Gastroesophageal sphincter (tissue), 3 donors: ENCODE data around the gene BMPR2.

Experiments used
- CTCF ChIP-seq, 4 experiments: fragments of 200-600 bp in 2 of 4; fragments of 450-650 bp in 2 of 4; sonication (generic) in 1 of 4; IDR thresholded peaks; one replicate each; pipeline ENCODE4 v1.5.1; 2017 to 2019; ENCODE audit warnings: antibody characterized with exemption in 4 of 4, mild to moderate bottlenecking in 2 of 4, moderate library complexity in 2 of 4
- POLR2A ChIP-seq, 2 donors: fragments of 450-650 bp; IDR thresholded peaks; one replicate each; pipeline ENCODE4 v1.6.1; 2017; ENCODE audit warnings: antibody characterized with exemption in 2 of 2, mild to moderate bottlenecking in 2 of 2, moderate library complexity in 1 of 2
- POLR2AphosphoS5 ChIP-seq: sonication (generic); formaldehyde crosslinking; IDR thresholded peaks from one replicate; pipeline ENCODE4 v1.6.1; 2017; ENCODE audit warnings: antibody characterized with exemption

GRCh38 chr2:202583709-202584219 lies 207.6 kb downstream of the BMPR2 start:
- no peak for TF ChIP-seq POLR2A (IDR thresholded peaks at IDR 0.05)
- no peak for TF ChIP-seq CTCF (IDR thresholded peaks at IDR 0.05)
- no peak for TF ChIP-seq POLR2AphosphoS5
